GM12872 (cell line): Measurements from ENCODE around the gene ETFB.

Experiments used
- CTCF ChIP-seq: IDR thresholded peaks from 3 replicates; pipeline ENCODE4 v1.5.1; 2011; ENCODE audit warnings: low read depth, mild to moderate bottlenecking, low read length, moderate library complexity; ENCODE audit not compliant: insufficient read depth

Gene ETFB

GRCh38 chr19:51364200-51365106, 1.7 kb downstream of the ETFB start:
- TF ChIP-seq CTCF, result no peak

GRCh38 chr19:51361239-51361638, 4.9 kb downstream of the ETFB start:
- no peak for TF ChIP-seq CTCF

GRCh38 chr19:51359294-51359693, 6.9 kb downstream of the ETFB start:
- TF ChIP-seq CTCF, result no peak

- no peak for TF ChIP-seq CTCF
These were observed 8.2 kb downstream of the ETFB start for GRCh38 chr19:51357952-51358351.

- TF ChIP-seq CTCF, result no peak
These were observed 9.9 kb downstream of the ETFB start for GRCh38 chr19:51356159-51356801.

GRCh38 chr19:51354742-51355148, 11.4 kb downstream of the ETFB start:
- TF ChIP-seq CTCF, result no peak

- TF ChIP-seq CTCF, result no peak
These were observed 12.0 kb downstream of the ETFB start for GRCh38 chr19:51354103-51354741.
